Activated CD4-positive, alpha-beta T cell treated with anti-CD3 and anti-CD28 coated beads, Interleukin-10, Interleukin-2, amounts not matched to agents 100 ng/mL and 50 ng/mL, durations not matched to agents 16 hours and 8 hours (primary cell): ENCODE measurements around the gene MYOCOS.

Experiments
- DNase-seq: peaks from one replicate; pipeline ENCODE4 v3.0.0-alpha.2; 2020

Gene MYOCOS

GRCh38 chr1:171663854-171664575, 42.0 kb downstream of the MYOCOS start:
- no peak for DNase-seq

- no peak for DNase-seq
Measured at GRCh38 chr1:171664976-171665375, 42.9 kb downstream of the MYOCOS start.

GRCh38 chr1:171666114-171666769, 44.2 kb downstream of the MYOCOS start:
- DNase-seq, result no peak

GRCh38 chr1:171668372-171668771, 46.3 kb downstream of the MYOCOS start:
- DNase-seq, result no peak

GRCh38 chr1:171670739-171671138, 48.7 kb downstream of the MYOCOS start:
- DNase-seq, result no peak

- no peak for DNase-seq
Measured at GRCh38 chr1:171674431-171675405, 52.7 kb downstream of the MYOCOS start.
